ENCODE measurements around the gene MCTP1. TPM values are rescaled to one million over a fixed set of nuclear protein-coding genes. Genes with fewer than 3 reads are reported as not detected.
A peak's percentile ranks its signal among the peaks of the same experiment; 100 is the strongest.

The MCTP1 gene
- total RNA-seq, 1 donor from 2014 or later, result 63.1 TPM

- intact Hi-C loops (cut with DNase I), result no loop called here
- ATAC-seq (peak; percentile 90), DNase-seq (ENCODE audit: low spot score) (no peak)
Measured at GRCh38 chr5:95087816-95088317, 197.0 kb downstream of the MCTP1 start.

- no peak for DNase-seq (ENCODE audit: low spot score)
- intact Hi-C loops (cut with DNase I), result no loop called here
- ATAC-seq, result peak; percentile 68
Measured at GRCh38 chr5:95086927-95087815, 197.7 kb downstream of the MCTP1 start.

GRCh38 chr5:95084757-95085156 is 200.1 kb downstream of the MCTP1 start:
- intact Hi-C loops (cut with DNase I), result no loop called here
- ATAC-seq (no peak), DNase-seq (ENCODE audit: low spot score) (no peak)

- no peak for ATAC-seq
- intact Hi-C loops (cut with DNase I), result no loop called here
- DNase-seq (ENCODE audit: low spot score), result no peak
Measured at GRCh38 chr5:95083606-95084005, 201.3 kb downstream of the MCTP1 start.

- ATAC-seq (peak; percentile 21), DNase-seq (ENCODE audit: low spot score) (no peak)
- intact Hi-C loops (cut with DNase I), result no loop called here
Measured at GRCh38 chr5:95081982-95082381, 202.9 kb downstream of the MCTP1 start.

- intact Hi-C loops (cut with DNase I), result no loop called here
- DNase-seq (ENCODE audit: low spot score) (peak; percentile 65), ATAC-seq (peak; percentile 90)
Measured at GRCh38 chr5:95081500-95081960, 203.4 kb downstream of the MCTP1 start.

GRCh38 chr5:95080441-95080840 is 204.5 kb downstream of the MCTP1 start:
- DNase-seq (ENCODE audit: low spot score) (no peak), ATAC-seq (no peak)
- intact Hi-C loops (cut with DNase I), result no loop called here

DNA sequence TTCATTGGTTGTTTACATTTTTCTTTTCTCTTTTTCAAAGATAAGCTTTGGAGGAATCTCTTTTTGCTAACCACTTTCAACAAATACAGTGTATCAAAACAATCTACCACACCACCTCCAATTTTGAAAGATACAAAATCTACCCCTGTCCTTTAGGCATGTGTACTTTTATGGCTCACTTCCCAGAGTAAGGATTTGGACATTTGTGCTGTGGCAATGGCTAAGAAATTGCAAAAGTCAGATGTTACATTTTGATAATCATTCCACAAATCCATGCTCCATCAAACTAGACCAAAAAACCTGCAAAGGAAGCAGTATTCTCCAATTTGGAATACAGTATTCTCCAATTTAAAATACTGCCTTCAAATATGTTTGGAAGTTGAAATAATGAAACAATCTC is 204.9 kb downstream of the MCTP1 start:
- intact Hi-C loops (cut with DNase I), result no loop called here
- ATAC-seq, result no peak
- DNase-seq (ENCODE audit: low spot score), result no peak

DNA sequence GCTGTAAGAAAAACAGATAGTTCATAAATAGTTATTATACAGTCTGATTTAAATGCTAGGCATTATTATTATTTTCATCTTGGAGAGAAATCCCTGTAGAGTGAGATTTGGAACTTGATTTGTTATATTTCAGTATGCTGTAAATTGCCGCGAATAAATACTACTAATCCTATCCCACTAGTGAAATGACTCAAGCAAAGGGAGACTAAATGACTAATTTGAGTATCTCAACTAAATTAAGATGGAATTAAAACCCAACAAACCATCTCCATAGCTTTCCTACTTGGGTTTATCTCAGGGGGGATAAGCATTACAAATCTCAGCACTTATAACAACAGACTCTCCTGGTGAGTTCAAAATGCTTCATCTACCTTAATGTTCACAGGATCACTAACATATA is 206.0 kb downstream of the MCTP1 start:
- ATAC-seq, result no peak
- intact Hi-C loops (cut with DNase I), result no loop called here

GRCh38 chr5:95076395-95077185 is 208.3 kb downstream of the MCTP1 start:
- intact Hi-C loops (cut with DNase I), result no loop called here
- ATAC-seq (peak; percentile 55), DNase-seq (ENCODE audit: low spot score) (no peak)

More for the DNA sequence above, 206.0 kb downstream of the MCTP1 start:
- no peak for DNase-seq (ENCODE audit: low spot score)

DNA sequence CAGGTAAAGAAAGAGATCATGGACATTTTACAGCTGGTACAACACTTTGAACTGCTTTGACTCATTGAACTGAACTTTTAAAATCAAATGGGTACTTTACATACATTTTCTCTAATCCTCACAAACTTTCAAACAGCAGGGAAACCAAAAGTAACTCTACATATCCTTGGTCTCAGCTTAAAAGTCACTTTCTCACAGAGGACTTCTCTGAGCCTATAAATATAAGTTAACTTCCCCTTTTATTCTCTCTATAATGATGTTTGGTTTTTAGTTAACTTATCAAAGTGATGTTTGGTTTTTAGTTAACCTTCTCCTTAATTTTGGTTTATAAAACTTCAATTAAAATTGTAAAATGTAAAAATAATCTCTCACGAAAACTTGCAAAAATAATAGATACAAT is 209.8 kb downstream of the MCTP1 start:
- ATAC-seq (no peak), DNase-seq (ENCODE audit: low spot score) (no peak)
- intact Hi-C loops (cut with DNase I), result no loop called here

- ATAC-seq, result no peak
Measured at GRCh38 chr5:95072281-95072680, 212.6 kb downstream of the MCTP1 start.

DNA sequence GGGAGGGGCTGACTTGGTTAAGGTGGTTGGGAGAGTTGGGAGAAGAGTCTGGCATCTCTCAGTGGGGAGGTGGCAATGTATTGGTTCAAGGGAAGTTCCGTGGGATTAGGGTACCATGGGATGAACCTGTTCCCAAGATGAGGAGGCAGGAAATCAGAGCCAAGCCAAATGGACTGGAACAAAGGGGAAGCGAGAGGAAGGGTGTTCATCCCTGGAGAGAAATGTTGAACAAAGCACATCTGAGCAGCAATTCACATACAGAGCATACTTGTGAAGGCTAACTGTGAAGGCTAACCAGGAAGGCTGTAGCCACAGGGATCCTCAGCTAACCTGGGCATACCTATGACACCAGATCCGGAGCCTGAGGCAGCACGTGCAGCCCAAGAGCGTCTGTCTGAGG is 214.0 kb downstream of the MCTP1 start:
- intact Hi-C loops (cut with DNase I), result no loop called here
- ATAC-seq (no peak), DNase-seq (ENCODE audit: low spot score) (no peak)

More at GRCh38 chr5:95072281-95072680, 212.6 kb downstream of the MCTP1 start:
- intact Hi-C loops (cut with DNase I), result no loop called here
- no peak for DNase-seq (ENCODE audit: low spot score)

GRCh38 chr5:95070453-95070852 is 214.4 kb downstream of the MCTP1 start:
- intact Hi-C loops (cut with DNase I), result no loop called here
- ATAC-seq (peak; percentile 21), DNase-seq (ENCODE audit: low spot score) (no peak)

DNA sequence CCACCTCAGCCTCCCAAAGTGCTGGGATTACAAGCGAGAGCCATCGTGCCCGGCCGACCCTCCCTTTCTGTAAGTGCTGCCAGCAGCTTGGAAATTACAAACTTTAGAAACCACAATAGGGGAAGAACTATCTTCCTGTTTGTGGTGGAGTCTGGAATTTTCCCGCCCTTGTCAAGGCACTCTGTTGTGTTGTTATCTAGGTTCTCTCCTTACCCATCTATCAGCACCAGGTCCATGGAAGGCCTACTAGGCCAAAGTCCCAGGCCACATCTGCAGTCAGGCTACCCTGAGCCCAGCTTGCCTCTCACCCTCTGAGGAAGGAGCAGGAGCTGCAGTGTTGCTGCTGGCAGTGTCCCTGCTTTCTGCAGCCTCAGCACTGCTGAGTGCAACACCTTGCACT is 214.9 kb downstream of the MCTP1 start:
- ATAC-seq (peak; percentile 53), DNase-seq (ENCODE audit: low spot score) (no peak)
- intact Hi-C loops (cut with DNase I), result no loop called here

GRCh38 chr5:95069021-95069420 is 215.9 kb downstream of the MCTP1 start:
- peak; percentile 52 for ATAC-seq

GRCh38 chr5:95068289-95068910 is 216.5 kb downstream of the MCTP1 start:
- ATAC-seq, result no peak
- DNase-seq (ENCODE audit: low spot score), result no peak
- intact Hi-C loops (cut with DNase I), result no loop called here

More at GRCh38 chr5:95069021-95069420, 215.9 kb downstream of the MCTP1 start:
- DNase-seq (ENCODE audit: low spot score), result no peak
- intact Hi-C loops (cut with DNase I), result no loop called here

DNA sequence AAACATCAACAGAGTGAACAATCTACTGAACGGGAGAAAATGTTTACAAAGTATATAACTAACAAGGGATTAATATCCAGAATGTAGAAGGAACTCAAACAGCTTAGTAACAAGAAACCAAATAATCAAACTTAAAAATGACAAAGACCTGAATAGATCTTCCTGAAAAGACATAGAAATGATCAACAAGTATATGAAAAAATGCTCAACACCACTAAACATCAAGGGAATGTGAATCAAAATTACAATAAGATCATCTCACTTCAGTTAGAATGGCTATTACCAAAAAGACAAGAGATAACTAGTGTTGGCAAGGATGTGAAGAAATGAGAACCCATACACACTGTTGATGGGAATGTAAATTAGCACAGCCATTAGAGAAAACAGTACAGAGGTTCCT is 218.8 kb downstream of the MCTP1 start:
- no peak for DNase-seq (ENCODE audit: low spot score)
- ATAC-seq, result no peak
- intact Hi-C loops (cut with DNase I), result no loop called here

- DNase-seq (ENCODE audit: low spot score), result no peak
- no peak for ATAC-seq
- intact Hi-C loops (cut with DNase I), result no loop called here
Measured at GRCh38 chr5:95063492-95063891, 221.4 kb downstream of the MCTP1 start.

Measured in sciatic nerve (tissue), 2 donors.